ENCODE results near the gene RUFY1.

Gene RUFY1

DNA sequence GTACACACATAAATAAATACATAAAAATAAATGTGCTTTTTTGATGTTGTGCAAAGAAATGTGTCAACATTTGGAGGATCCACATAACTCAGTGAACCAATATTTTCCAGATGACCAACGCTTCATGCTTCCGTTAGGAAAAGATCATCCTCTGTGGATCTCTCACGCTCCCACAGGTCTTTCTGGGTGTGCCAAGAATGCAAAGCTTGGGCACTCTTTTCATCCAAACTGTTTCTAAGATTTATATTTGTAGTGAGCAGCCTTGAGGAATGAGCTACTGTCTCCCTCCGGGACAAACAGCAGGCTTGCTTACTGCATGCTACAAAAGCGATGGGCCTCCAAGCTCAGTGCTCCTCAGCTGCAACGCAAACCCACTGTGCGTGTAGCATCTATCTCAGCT, 46.2 kb upstream of the RUFY1 start (continued):
- TF ChIP-seq GLIS3 (CRISPR knock-in tag; IDR thresholded peaks at IDR 0.05) = no peak
- TF ChIP-seq, protein P1, sequence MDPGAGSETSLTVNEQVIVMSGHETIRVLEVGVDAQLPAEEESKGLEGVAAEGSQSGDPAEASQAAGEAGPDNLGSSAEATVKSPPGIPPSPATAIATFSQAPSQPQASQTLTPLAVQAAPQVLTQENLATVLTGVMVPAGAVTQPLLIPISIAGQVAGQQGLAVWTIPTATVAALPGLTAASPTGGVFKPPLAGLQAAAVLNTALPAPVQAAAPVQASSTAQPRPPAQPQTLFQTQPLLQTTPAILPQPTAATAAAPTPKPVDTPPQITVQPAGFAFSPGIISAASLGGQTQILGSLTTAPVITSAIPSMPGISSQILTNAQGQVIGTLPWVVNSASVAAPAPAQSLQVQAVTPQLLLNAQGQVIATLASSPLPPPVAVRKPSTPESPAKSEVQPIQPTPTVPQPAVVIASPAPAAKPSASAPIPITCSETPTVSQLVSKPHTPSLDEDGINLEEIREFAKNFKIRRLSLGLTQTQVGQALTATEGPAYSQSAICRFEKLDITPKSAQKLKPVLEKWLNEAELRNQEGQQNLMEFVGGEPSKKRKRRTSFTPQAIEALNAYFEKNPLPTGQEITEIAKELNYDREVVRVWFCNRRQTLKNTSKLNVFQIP (CRISPR knock-in tag; IDR thresholded peaks at IDR 0.05; ENCODE audit: borderline replicate concordance, low read depth) = no peak
- no peak for TF ChIP-seq TOX (CRISPR knock-in tag; IDR thresholded peaks at IDR 0.05; ENCODE audit: borderline replicate concordance)
- no peak for TF ChIP-seq RARB (CRISPR knock-in tag; IDR thresholded peaks at IDR 0.05)
- TF ChIP-seq TCF4 (CRISPR knock-in tag; IDR thresholded peaks at IDR 0.05; ENCODE audit: borderline replicate concordance) = no peak

DNA sequence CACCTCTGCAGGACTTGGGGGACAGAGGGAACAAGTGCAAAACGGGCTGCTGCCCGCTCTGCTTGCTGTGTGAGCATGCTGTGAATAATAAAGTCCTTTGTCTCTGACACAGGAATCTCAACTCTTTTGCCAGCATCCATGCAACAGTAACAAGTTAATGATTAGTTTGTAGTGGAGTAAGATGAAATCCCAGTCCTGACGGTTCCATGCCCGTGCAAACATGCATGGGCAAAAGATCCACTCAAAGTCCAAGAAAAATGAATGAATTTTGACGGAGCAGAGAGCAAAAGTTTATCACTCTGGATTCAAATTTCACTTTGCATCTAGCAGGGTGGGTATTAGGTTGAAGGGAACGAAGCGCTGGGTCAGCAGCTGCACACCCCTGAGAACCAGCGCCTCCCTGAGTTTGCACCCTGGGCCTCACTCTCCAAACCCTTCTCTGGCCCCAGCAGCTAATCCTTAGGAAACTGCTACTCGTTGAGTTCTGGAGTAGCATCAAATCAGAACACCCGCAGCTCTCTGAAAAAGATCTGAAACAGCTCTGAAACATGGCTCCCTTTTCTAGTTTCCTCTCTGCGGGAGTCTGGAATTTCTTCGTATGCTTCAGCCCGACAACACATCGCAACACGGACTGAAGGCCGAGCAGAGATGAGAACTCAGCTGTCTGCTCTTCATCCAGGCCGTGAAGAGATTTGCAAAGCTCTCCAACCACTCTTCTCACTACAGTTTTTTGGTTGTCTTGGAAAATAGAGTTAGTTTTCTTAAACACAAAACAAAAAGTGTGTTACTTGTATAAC, 45.6 kb upstream of the RUFY1 start:
- ATAC-seq = no peak
- TF ChIP-seq ESRRG (CRISPR knock-in tag; IDR thresholded peaks at IDR 0.05) (no peak), ZFP3 (CRISPR knock-in tag; IDR thresholded peaks at IDR 0.05) (no peak), ZNF565 (CRISPR knock-in tag; conservative IDR thresholded peaks at IDR 0.05; ENCODE audit: low read depth) (no peak), RARB (CRISPR knock-in tag; IDR thresholded peaks at IDR 0.05) (no peak), CSRNP3 (CRISPR knock-in tag; IDR thresholded peaks at IDR 0.05) (no peak), SNAI2 (CRISPR knock-in tag; IDR thresholded peaks at IDR 0.05) (no peak), CSDC2 (CRISPR knock-in tag; IDR thresholded peaks at IDR 0.05) (no peak), BACH2 (CRISPR knock-in tag; IDR thresholded peaks at IDR 0.05; ENCODE audit: borderline replicate concordance) (no peak), ISL1 (CRISPR knock-in tag; IDR thresholded peaks at IDR 0.05) (no peak), ARNTL (CRISPR knock-in tag; IDR thresholded peaks at IDR 0.05; ENCODE audit: borderline replicate concordance, low read depth) (no peak), ZNF70 (CRISPR knock-in tag; IDR thresholded peaks at IDR 0.05) (no peak), PPARA (CRISPR knock-in tag; IDR thresholded peaks at IDR 0.05; ENCODE audit: borderline replicate concordance) (no peak), ZFP30 (CRISPR knock-in tag; IDR thresholded peaks at IDR 0.05) (no peak), OSR1 (CRISPR knock-in tag; IDR thresholded peaks at IDR 0.05) (no peak), GLIS3 (CRISPR knock-in tag; IDR thresholded peaks at IDR 0.05) (no peak)
- TF ChIP-seq, protein P1 (CRISPR knock-in tag; IDR thresholded peaks at IDR 0.05; ENCODE audit: borderline replicate concordance, low read depth) = no peak
- TF ChIP-seq, protein P2, sequence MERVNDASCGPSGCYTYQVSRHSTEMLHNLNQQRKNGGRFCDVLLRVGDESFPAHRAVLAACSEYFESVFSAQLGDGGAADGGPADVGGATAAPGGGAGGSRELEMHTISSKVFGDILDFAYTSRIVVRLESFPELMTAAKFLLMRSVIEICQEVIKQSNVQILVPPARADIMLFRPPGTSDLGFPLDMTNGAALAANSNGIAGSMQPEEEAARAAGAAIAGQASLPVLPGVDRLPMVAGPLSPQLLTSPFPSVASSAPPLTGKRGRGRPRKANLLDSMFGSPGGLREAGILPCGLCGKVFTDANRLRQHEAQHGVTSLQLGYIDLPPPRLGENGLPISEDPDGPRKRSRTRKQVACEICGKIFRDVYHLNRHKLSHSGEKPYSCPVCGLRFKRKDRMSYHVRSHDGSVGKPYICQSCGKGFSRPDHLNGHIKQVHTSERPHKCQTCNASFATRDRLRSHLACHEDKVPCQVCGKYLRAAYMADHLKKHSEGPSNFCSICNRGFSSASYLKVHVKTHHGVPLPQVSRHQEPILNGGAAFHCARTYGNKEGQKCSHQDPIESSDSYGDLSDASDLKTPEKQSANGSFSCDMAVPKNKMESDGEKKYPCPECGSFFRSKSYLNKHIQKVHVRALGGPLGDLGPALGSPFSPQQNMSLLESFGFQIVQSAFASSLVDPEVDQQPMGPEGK (CRISPR knock-in tag; IDR thresholded peaks at IDR 0.05; ENCODE audit: borderline replicate concordance) = no peak
- TF ChIP-seq, protein P3, sequence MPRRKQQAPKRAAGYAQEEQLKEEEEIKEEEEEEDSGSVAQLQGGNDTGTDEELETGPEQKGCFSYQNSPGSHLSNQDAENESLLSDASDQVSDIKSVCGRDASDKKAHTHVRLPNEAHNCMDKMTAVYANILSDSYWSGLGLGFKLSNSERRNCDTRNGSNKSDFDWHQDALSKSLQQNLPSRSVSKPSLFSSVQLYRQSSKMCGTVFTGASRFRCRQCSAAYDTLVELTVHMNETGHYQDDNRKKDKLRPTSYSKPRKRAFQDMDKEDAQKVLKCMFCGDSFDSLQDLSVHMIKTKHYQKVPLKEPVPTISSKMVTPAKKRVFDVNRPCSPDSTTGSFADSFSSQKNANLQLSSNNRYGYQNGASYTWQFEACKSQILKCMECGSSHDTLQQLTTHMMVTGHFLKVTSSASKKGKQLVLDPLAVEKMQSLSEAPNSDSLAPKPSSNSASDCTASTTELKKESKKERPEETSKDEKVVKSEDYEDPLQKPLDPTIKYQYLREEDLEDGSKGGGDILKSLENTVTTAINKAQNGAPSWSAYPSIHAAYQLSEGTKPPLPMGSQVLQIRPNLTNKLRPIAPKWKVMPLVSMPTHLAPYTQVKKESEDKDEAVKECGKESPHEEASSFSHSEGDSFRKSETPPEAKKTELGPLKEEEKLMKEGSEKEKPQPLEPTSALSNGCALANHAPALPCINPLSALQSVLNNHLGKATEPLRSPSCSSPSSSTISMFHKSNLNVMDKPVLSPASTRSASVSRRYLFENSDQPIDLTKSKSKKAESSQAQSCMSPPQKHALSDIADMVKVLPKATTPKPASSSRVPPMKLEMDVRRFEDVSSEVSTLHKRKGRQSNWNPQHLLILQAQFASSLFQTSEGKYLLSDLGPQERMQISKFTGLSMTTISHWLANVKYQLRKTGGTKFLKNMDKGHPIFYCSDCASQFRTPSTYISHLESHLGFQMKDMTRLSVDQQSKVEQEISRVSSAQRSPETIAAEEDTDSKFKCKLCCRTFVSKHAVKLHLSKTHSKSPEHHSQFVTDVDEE (CRISPR knock-in tag; IDR thresholded peaks at IDR 0.05) = no peak
- TF ChIP-seq, protein P4, sequence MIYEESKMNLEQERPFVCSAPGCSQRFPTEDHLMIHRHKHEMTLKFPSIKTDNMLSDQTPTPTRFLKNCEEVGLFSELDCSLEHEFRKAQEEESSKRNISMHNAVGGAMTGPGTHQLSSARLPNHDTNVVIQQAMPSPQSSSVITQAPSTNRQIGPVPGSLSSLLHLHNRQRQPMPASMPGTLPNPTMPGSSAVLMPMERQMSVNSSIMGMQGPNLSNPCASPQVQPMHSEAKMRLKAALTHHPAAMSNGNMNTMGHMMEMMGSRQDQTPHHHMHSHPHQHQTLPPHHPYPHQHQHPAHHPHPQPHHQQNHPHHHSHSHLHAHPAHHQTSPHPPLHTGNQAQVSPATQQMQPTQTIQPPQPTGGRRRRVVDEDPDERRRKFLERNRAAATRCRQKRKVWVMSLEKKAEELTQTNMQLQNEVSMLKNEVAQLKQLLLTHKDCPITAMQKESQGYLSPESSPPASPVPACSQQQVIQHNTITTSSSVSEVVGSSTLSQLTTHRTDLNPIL (CRISPR knock-in tag; IDR thresholded peaks at IDR 0.05; ENCODE audit: low read depth) = no peak

Measured in SK-N-SH treated with all-trans-retinoic acid at 6 μM for 48 hours (cell line).